HepG2 (cell line): ENCODE data around the gene HMBS. TPM values are rescaled to one million over a fixed set of nuclear protein-coding genes. Genes with fewer than 3 reads are reported as not detected.

Source experiments
- BORCS8-MEF2B ChIP-seq: sonication (generic); formaldehyde crosslinking; IDR thresholded peaks from 2 replicates; pipeline ENCODE4 v1.8.0; 2022; ENCODE audit warnings: mild to moderate bottlenecking, missing genetic modification reagents
- DNMT1 ChIP-seq: sonication (generic); formaldehyde crosslinking; IDR thresholded peaks from 2 replicates; pipeline ENCODE4 v1.5.1; 2020; ENCODE audit warnings: mild to moderate bottlenecking, missing genetic modification reagents
- EZH2 ChIP-seq: conservative IDR thresholded peaks from 2 replicates; pipeline ENCODE4 v1.6.1; 2012; ENCODE audit warnings: mild to moderate bottlenecking, low read depth, low read length, moderate library complexity
- GZF1 ChIP-seq: sonication (generic); formaldehyde crosslinking; IDR thresholded peaks from 2 replicates; pipeline ENCODE4 v1.5.1; 2020; ENCODE audit warnings: mild to moderate bottlenecking, missing genetic modification reagents
- MED13 ChIP-seq: sonication (generic); formaldehyde crosslinking; IDR thresholded peaks from 2 replicates; pipeline ENCODE4 v1.5.0; 2020; ENCODE audit warnings: missing genetic modification reagents
- MTA1 ChIP-seq: sonication (generic); formaldehyde crosslinking; IDR thresholded peaks from 2 replicates; pipeline ENCODE4 v1.4.0; 2020; ENCODE audit warnings: missing genetic modification reagents, mild to moderate bottlenecking, borderline replicate concordance
- NBN ChIP-seq: fragments of 450-650 bp; conservative IDR thresholded peaks from 2 replicates; pipeline ENCODE4 v1.6.1; 2017
- PHB2 ChIP-seq: fragments of 450-650 bp; IDR thresholded peaks from 2 replicates; pipeline ENCODE4 v1.6.1; 2018; ENCODE audit not compliant: partially characterized antibody
- PLRG1 ChIP-seq: fragments of 450-650 bp; conservative IDR thresholded peaks from 2 replicates; pipeline ENCODE4 v1.6.1; 2016
- SALL1 ChIP-seq: sonication (generic); formaldehyde crosslinking; IDR thresholded peaks from 2 replicates; pipeline ENCODE4 v1.8.0; 2022; ENCODE audit warnings: mild to moderate bottlenecking, missing genetic modification reagents
- SMC3 ChIP-seq: IDR thresholded peaks from 2 replicates; pipeline ENCODE4 v1.6.1; 2011; ENCODE audit warnings: low read length, improper control_type of control experiment
- TAF15 ChIP-seq: fragments of 200-400 bp; formaldehyde crosslinking; IDR thresholded peaks from one replicate; pipeline ENCODE4 v1.6.1; 2018; ENCODE audit warnings: mild to moderate bottlenecking, low read depth, low read length; ENCODE audit not compliant: poor library complexity, severe bottlenecking
- TEAD2 ChIP-seq: sonication (generic); formaldehyde crosslinking; IDR thresholded peaks from 2 replicates; pipeline ENCODE4 v1.9.0; 2021; ENCODE audit warnings: missing genetic modification reagents
- ZFP41 ChIP-seq: sonication (generic); formaldehyde crosslinking; IDR thresholded peaks from 2 replicates; pipeline ENCODE4 v1.4.0; 2020; ENCODE audit warnings: mild to moderate bottlenecking, missing genetic modification reagents, borderline replicate concordance
- ZNF335 ChIP-seq: sonication (generic); formaldehyde crosslinking; IDR thresholded peaks from 2 replicates; pipeline ENCODE4 v1.4.0; 2020; ENCODE audit warnings: missing genetic modification reagents
- ZNF564 ChIP-seq: sonication (generic); formaldehyde crosslinking; IDR thresholded peaks from 2 replicates; pipeline ENCODE4 v1.8.1; 2023; ENCODE audit warnings: mild to moderate bottlenecking, missing genetic modification reagents
- ZNF629 ChIP-seq: sonication (generic); formaldehyde crosslinking; conservative IDR thresholded peaks from 2 replicates; pipeline ENCODE4 v1.5.0; 2020; ENCODE audit warnings: missing genetic modification reagents
- ZNF670 ChIP-seq: sonication (generic); formaldehyde crosslinking; IDR thresholded peaks from 2 replicates; pipeline ENCODE4 v1.8.0; 2022; ENCODE audit warnings: mild to moderate bottlenecking, missing genetic modification reagents, borderline replicate concordance
- ZNF678 ChIP-seq: sonication (generic); formaldehyde crosslinking; IDR thresholded peaks from 2 replicates; pipeline ENCODE4 v1.4.0; 2020; ENCODE audit warnings: mild to moderate bottlenecking, missing genetic modification reagents
- ZNF7 ChIP-seq: IDR thresholded peaks from 2 replicates; pipeline ENCODE4 v1.6.1; 2016; ENCODE audit warnings: missing biosample characterization, missing genetic modification reagents
- ZNF850 ChIP-seq: sonication (generic); formaldehyde crosslinking; conservative IDR thresholded peaks from 2 replicates; pipeline ENCODE4 v1.9.0; 2021; ENCODE audit warnings: mild to moderate bottlenecking, missing genetic modification reagents
- ZNF878 ChIP-seq: sonication (generic); formaldehyde crosslinking; IDR thresholded peaks from 2 replicates; pipeline ENCODE4 v1.8.1; 2023; ENCODE audit warnings: mild to moderate bottlenecking, missing genetic modification reagents, moderate library complexity
- ZSCAN9 ChIP-seq: IDR thresholded peaks from 2 replicates; pipeline ENCODE4 v1.6.1; 2016; ENCODE audit warnings: borderline replicate concordance
- polyA plus RNA-seq, 8 experiments: library from polyadenylated mRNA; depleted of rRNA in 3 of 8; stranded (reverse) in 7 of 8; unstranded in 1 of 8; fragments of >200 nt; fragmentation: Illumina TruSeq in 4 of 8; extraction: Trizol in 4 of 8; gene quantifications; 2 replicates each; pipeline versions ENCODE4 v1.2.1 to v1.2.3, GENCODE V29; 2011 to 2016; ENCODE audit warnings: low read depth in 4 of 8, missing spikeins in 1 of 8, mixed read lengths in 1 of 8; ENCODE audit not compliant: insufficient read depth in 1 of 8
- total RNA-seq, 5 experiments: library from RNA; depleted of rRNA; stranded (reverse); fragments of >200 nt; fragmentation: Illumina TruSeq; extraction: Trizol; gene quantifications; 2 replicates each; pipeline ENCODE4 v1.2.3, GENCODE V29; 2016; ENCODE audit warnings: low read depth in 1 of 5
- TF ChIP-seq, protein P1 (sequence below): sonication (generic); formaldehyde crosslinking; IDR thresholded peaks from 2 replicates; pipeline ENCODE4 v1.5.1; 2020; ENCODE audit warnings: mild to moderate bottlenecking, missing genetic modification reagents, borderline replicate concordance
- TF ChIP-seq, protein P2 (sequence below): sonication (generic); formaldehyde crosslinking; IDR thresholded peaks from 2 replicates; pipeline ENCODE4 v1.4.0; 2020; ENCODE audit warnings: missing genetic modification reagents
- TF ChIP-seq, protein P3 (sequence below): sonication (generic); formaldehyde crosslinking; IDR thresholded peaks from 2 replicates; pipeline ENCODE4 v1.5.0; 2020; ENCODE audit warnings: missing genetic modification reagents, mild to moderate bottlenecking, borderline replicate concordance
- TF ChIP-seq, protein P4 (sequence below): sonication (generic); formaldehyde crosslinking; IDR thresholded peaks from 2 replicates; pipeline ENCODE4 v1.4.0; 2020; ENCODE audit warnings: mild to moderate bottlenecking, missing genetic modification reagents

Gene HMBS
- total and polyA plus RNA-seq, 2 of the 13 experiments (the other 11 are each of a cell fraction or from before 2014, with no cell fraction given), result 9.4 to 46.9 TPM

DNA sequence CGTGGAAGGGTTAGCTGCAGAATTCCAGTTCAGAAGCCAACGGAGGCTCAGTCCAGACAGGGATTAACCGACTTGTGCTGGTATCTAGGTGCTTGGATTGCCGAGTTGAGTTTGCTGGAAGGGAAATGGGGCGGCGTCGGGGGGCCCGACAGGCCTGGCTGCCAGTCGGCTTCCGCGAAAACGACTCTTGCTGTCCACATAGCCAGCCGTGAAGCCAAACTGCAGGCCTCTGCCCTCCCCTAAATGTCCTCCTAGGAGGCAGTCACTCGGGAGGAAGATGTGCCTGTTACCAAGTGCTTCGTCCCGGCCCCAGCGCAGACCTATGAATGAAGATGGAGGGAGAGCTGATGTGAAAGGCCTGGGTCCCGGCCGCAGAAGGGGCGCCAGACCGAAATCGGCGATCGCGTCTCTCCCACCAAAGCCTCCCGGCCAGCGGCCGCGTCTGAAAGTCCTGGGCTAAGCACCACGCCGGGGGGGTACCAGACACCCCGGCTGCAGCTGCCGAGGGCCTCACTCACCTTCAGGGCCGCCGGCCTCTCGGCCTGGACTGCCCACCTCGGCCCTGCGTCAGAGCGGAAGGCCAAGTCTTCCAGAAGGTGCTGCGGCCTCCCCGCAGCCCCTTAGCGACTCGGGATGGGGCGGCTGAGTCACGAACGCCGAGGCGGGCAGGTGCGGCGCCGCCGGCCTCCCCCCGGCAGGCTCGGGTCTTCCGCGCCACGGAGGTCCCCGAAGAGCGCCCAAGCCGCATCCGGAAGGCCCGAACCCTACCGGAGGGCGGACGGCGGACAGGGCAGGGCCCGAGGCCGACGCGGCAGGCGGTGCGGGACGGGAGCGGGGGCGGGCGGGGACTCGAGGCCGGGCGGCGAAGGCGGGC, 9.5 kb downstream of the HMBS start (continued):
- TF ChIP-seq, protein P1, sequence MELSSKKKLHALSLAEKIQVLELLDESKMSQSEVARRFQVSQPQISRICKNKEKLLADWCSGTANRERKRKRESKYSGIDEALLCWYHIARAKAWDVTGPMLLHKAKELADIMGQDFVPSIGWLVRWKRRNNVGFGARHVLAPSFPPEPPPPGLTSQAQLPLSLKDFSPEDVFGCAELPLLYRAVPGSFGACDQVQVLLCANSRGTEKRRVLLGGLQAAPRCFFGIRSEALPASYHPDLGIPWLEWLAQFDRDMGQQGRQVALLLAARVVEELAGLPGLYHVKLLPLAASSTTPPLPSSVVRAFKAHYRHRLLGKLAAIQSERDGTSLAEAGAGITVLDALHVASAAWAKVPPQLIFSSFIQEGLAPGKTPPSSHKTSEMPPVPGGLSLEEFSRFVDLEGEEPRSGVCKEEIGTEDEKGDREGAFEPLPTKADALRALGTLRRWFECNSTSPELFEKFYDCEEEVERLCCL, result no peak; the same call in 1 of the 2 replicates
- no peak for TF ChIP-seq PHB2
- TF ChIP-seq ZNF878 (CRISPR knock-in tag), result no peak
- no peak for TF ChIP-seq ZNF335 (CRISPR knock-in tag)
- no peak for TF ChIP-seq TEAD2
- TF ChIP-seq BORCS8-MEF2B (CRISPR knock-in tag), result no peak; the same call in 1 of the 2 replicates
- TF ChIP-seq ZNF670 (CRISPR knock-in tag), result no peak
- TF ChIP-seq, protein P2, sequence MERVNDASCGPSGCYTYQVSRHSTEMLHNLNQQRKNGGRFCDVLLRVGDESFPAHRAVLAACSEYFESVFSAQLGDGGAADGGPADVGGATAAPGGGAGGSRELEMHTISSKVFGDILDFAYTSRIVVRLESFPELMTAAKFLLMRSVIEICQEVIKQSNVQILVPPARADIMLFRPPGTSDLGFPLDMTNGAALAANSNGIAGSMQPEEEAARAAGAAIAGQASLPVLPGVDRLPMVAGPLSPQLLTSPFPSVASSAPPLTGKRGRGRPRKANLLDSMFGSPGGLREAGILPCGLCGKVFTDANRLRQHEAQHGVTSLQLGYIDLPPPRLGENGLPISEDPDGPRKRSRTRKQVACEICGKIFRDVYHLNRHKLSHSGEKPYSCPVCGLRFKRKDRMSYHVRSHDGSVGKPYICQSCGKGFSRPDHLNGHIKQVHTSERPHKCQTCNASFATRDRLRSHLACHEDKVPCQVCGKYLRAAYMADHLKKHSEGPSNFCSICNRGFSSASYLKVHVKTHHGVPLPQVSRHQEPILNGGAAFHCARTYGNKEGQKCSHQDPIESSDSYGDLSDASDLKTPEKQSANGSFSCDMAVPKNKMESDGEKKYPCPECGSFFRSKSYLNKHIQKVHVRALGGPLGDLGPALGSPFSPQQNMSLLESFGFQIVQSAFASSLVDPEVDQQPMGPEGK (CRISPR knock-in tag), result no peak
- no peak for TF ChIP-seq PLRG1
- TF ChIP-seq ZNF7, result no peak
- TF ChIP-seq DNMT1 (CRISPR knock-in tag), result no peak
- no peak for TF ChIP-seq EZH2
- TF ChIP-seq NBN, result no peak
- TF ChIP-seq SMC3, result no peak
- TF ChIP-seq GZF1 (CRISPR knock-in tag), result no peak
- TF ChIP-seq TAF15, result peak; percentile 37
- TF ChIP-seq ZNF678 (CRISPR knock-in tag), result 0 out of 2 replicates have a peak, but pooled peaks have one; percentile 10
- TF ChIP-seq, protein P3, sequence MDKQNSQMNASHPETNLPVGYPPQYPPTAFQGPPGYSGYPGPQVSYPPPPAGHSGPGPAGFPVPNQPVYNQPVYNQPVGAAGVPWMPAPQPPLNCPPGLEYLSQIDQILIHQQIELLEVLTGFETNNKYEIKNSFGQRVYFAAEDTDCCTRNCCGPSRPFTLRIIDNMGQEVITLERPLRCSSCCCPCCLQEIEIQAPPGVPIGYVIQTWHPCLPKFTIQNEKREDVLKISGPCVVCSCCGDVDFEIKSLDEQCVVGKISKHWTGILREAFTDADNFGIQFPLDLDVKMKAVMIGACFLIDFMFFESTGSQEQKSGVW, result no peak
- TF ChIP-seq ZNF564, result no peak
- TF ChIP-seq MTA1 (CRISPR knock-in tag), result no peak
- TF ChIP-seq ZSCAN9, result no peak
- no peak for TF ChIP-seq MED13
- TF ChIP-seq, protein P4, sequence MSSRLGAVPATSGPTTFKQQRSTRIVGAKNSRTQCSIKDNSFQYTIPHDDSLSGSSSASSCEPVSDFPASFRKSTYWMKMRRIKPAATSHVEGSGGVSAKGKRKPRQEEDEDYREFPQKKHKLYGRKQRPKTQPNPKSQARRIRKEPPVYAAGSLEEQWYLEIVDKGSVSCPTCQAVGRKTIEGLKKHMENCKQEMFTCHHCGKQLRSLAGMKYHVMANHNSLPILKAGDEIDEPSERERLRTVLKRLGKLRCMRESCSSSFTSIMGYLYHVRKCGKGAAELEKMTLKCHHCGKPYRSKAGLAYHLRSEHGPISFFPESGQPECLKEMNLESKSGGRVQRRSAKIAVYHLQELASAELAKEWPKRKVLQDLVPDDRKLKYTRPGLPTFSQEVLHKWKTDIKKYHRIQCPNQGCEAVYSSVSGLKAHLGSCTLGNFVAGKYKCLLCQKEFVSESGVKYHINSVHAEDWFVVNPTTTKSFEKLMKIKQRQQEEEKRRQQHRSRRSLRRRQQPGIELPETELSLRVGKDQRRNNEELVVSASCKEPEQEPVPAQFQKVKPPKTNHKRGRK, result no peak
- TF ChIP-seq ZNF629, result 0 out of 2 replicates have a peak, but pooled peaks have one; percentile 29
- no peak for TF ChIP-seq ZFP41 (CRISPR knock-in tag)
- no peak for TF ChIP-seq ZNF850 (CRISPR knock-in tag)
- peak; percentile 9; the same call in 1 of the 2 replicates for TF ChIP-seq SALL1 (CRISPR knock-in tag)
